ENCODE measurements around the gene EFCAB8. TPM values are rescaled to one million over a fixed set of nuclear protein-coding genes. Genes with fewer than 3 reads are reported as not detected.

Gene EFCAB8
- total and polyA plus RNA-seq, 4 donors, result 0.25 TPM; not detected in 3

DNA sequence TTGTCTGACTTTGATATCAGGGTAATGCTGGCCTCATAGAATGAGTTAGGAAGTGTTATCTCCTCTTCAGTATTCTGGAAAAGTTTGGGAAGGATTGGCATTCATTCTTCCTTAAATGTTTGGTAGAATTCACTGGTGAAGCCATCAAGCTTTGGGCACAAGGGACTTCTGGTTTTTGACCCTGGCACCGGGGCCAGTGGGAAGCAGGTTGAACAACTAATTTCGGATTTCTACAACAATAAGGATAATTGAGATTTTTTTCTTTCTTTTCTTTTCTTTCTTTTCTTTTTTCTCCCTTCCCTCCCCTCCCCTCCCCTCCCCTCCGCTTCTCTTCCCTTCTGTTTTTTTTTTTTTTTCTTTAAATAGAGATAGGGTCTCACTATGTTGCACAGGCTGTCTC lies 70.4 kb downstream of the EFCAB8 start:
- Histone ChIP-seq H3K27me3 (ENCODE audit: control insufficient read depth in 4 of 4, insufficient read depth in 4 of 4, low read length in 3 of 4) (no peaks in the 10 kb centered on the region), H3K4me1 (ENCODE audit: control insufficient read depth in 4 of 4, insufficient read depth in 4 of 4, low read length in 3 of 4) (no peaks in the 10 kb centered on the region)
- WGBS, result 87% methylated on average over 3 of the region's 3 CpGs

GRCh38 chr20:32930181-32930580 lies 71.5 kb downstream of the EFCAB8 start:
- Histone ChIP-seq H3K27me3 (ENCODE audit: control insufficient read depth in 4 of 4, insufficient read depth in 4 of 4, low read length in 3 of 4) (no peaks in the 10 kb centered on the region), H3K4me3 (ENCODE audit: low read depth in 1 of 3, low read length in 3 of 3) (no peak overlapping the region), H3K36me3 (ENCODE audit: control insufficient read depth in 4 of 4, insufficient read depth in 3 of 4, low read depth in 1 of 4, low read length in 3 of 4) (no peaks in the 10 kb centered on the region), H3K4me1 (ENCODE audit: control insufficient read depth in 4 of 4, insufficient read depth in 4 of 4, low read length in 3 of 4) (no peaks in the 10 kb centered on the region), H3K9ac (ENCODE audit: low read depth in 1 of 2, low read length in 2 of 2) (no peak overlapping the region), H3K27ac (ENCODE audit: low read depth in 1 of 2, low read length in 2 of 2) (no peak overlapping the region), H3K9me3 (ENCODE audit: control insufficient read depth in 4 of 4, low read length in 3 of 4) (no peaks in the 10 kb centered on the region)
- DNase-seq (ENCODE audit: low spot score), result no peak
- WGBS, result 78% methylated on average over 10 of the region's 10 CpGs
- TF ChIP-seq YY1 (IDR thresholded peaks at IDR 0.05) (no peak), FOXA2 (IDR thresholded peaks at IDR 0.05) (no peak), REST (IDR thresholded peaks at IDR 0.05) (no peak), HNF4A (conservative IDR thresholded peaks at IDR 0.05) (no peak), FOXA1 (IDR thresholded peaks at IDR 0.05) (no peak), RXRA (IDR thresholded peaks at IDR 0.05) (no peak), RAD21 (IDR thresholded peaks at IDR 0.05) (no peak), EGR1 (IDR thresholded peaks at IDR 0.05; ENCODE audit: low read depth in 2 of 2) (no peak), GABPA (IDR thresholded peaks at IDR 0.05 in 1 of 2, conservative IDR thresholded peaks at IDR 0.05 in 1 of 2) (no peak), TAF1 (conservative IDR thresholded peaks at IDR 0.05) (no peak), NR2F2 (IDR thresholded peaks at IDR 0.05) (no peak), ATF3 (IDR thresholded peaks at IDR 0.05) (no peak), HNF4G (IDR thresholded peaks at IDR 0.05) (no peak), SP1 (IDR thresholded peaks at IDR 0.05) (no peak), MAX (IDR thresholded peaks at IDR 0.05) (no peak)
- TF ChIP-seq, protein P1, sequence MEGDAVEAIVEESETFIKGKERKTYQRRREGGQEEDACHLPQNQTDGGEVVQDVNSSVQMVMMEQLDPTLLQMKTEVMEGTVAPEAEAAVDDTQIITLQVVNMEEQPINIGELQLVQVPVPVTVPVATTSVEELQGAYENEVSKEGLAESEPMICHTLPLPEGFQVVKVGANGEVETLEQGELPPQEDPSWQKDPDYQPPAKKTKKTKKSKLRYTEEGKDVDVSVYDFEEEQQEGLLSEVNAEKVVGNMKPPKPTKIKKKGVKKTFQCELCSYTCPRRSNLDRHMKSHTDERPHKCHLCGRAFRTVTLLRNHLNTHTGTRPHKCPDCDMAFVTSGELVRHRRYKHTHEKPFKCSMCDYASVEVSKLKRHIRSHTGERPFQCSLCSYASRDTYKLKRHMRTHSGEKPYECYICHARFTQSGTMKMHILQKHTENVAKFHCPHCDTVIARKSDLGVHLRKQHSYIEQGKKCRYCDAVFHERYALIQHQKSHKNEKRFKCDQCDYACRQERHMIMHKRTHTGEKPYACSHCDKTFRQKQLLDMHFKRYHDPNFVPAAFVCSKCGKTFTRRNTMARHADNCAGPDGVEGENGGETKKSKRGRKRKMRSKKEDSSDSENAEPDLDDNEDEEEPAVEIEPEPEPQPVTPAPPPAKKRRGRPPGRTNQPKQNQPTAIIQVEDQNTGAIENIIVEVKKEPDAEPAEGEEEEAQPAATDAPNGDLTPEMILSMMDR (IDR thresholded peaks at IDR 0.05; ENCODE audit: low read depth, low read length, missing input control), result no peak

More for the DNA sequence above, 70.4 kb downstream of the EFCAB8 start:
- Histone ChIP-seq H3K4me3 (ENCODE audit: low read depth in 1 of 3, low read length in 3 of 3) (no peak overlapping the region), H3K9ac (ENCODE audit: low read depth in 1 of 2, low read length in 2 of 2) (no peak overlapping the region), H3K27ac (ENCODE audit: low read depth in 1 of 2, low read length in 2 of 2) (no peak overlapping the region), H3K9me3 (ENCODE audit: control insufficient read depth in 4 of 4, low read length in 3 of 4) (no peaks in the 10 kb centered on the region), H3K36me3 (ENCODE audit: control insufficient read depth in 4 of 4, insufficient read depth in 3 of 4, low read depth in 1 of 4, low read length in 3 of 4) (no peaks in the 10 kb centered on the region)
- DNase-seq (ENCODE audit: low spot score), result no peak
- TF ChIP-seq JUND (IDR thresholded peaks at IDR 0.05) (no peak), YY1 (IDR thresholded peaks at IDR 0.05) (no peak), SP1 (IDR thresholded peaks at IDR 0.05) (no peak), REST (IDR thresholded peaks at IDR 0.05) (no peak), FOXA2 (IDR thresholded peaks at IDR 0.05) (no peak), RAD21 (IDR thresholded peaks at IDR 0.05) (no peak), MAX (IDR thresholded peaks at IDR 0.05) (no peak), HNF4A (conservative IDR thresholded peaks at IDR 0.05) (no peak)

Measured in liver (tissue), 9 donors.